ENCODE measurements around the gene C1orf198.
"Not testable (repeated sequence)": the region's sequence is repeated elsewhere in the genome, so short reads cannot be mapped to it uniquely, and the experiment has no call there.

Gene C1orf198

DNA sequence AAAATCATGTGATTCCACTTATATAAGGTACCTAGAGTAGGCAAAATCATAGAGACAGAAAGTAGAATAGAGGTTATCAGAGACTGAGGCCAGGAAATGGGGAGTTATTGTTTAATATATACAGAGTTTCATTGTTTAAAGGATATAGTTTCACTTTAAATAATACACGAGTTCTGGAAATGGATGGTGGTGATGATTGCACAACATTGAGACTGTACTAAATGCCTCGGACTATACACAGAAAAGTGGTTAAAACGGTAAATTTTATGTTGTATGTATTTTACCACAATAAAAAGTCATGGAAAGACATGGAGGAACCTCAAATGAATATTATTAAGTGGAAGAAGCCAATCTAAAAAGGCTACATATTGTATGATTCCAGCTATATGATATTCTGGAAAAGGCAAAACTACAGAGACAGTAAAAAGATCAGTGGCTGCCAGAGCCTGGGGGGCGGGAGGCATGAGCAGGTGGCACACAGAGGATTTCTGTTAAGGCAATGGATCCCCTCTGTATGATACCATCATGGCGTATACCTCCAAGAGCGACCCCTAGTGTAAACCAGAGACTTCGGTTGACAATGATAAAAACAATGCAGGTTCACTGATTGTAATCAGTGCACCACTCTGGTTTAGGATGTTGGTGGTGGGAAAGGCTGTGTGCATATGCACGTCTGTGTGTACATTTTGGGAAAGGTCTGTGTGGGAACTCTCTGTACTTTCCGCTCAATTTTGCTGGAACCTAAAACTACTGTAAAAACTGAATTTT lies 7.5 kb downstream of the C1orf198 start:
- no peak for DNase-seq (ENCODE audit: low spot score)

DNA sequence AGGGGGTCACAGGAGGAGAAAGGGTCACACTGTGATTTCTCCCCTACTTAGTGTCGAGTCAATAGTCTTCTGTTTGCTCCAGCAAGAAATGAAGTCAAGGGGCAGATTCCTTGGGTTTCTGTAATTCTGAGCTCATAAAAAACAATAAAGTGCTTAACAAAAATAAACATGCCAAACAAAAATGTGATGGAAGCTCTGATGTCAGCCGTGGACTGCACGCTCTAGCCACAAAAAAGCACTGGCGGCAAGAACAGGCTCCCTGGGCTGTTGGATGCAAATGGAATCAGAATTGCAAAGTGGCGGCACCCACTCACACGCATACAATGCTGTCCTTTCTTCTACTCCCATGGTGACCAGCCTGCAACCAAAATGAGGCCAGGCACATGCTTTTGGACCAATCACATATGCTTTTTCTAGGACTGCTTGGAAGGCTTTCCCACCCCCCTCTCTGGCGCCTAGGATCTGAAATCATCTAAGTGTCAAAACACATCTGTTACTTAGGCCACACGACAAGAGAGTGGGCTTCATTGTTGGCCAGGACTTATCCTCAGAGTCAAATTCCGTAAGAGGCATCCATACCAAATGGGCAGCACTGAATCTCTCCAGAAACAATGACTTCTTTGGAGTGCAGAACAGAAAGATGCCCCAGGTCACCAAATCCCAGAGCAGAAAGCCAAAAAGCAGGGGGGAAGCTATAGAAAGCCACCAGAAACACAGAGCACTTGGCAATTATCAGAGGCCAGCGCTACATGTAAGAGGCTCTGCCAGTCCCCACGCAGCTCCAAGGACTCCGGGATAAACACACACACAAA lies 9.2 kb downstream of the C1orf198 start:
- DNase-seq (ENCODE audit: low spot score): peak; percentile 63

DNA sequence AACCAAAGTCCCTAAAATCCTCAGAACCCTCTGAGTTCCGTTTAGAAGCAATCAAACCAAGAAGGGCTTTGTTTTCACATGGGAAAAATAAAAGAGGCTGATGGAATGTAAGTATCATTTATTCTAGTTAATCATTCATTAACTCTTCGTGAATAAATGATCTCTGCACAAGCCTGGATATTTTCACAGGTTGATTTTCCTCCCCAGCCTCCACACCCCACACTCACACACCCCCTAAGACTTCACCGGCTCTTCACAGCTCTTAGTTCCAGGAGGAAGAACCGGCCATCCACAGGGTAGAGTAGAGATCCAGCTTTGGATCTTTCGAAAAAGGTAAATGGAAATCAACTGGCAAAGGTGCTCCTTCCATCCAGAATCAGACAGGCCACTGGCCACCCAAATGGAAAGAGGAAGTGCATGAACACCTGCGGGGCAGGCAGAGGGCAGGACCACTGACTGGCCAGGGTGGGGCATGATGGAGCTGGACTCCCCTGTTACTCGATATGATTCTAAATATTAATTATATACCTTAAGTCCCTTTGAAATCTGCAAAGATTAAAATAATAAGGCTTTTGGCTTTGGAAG lies 10.0 kb downstream of the C1orf198 start:
- no peak for DNase-seq (ENCODE audit: low spot score)

DNA sequence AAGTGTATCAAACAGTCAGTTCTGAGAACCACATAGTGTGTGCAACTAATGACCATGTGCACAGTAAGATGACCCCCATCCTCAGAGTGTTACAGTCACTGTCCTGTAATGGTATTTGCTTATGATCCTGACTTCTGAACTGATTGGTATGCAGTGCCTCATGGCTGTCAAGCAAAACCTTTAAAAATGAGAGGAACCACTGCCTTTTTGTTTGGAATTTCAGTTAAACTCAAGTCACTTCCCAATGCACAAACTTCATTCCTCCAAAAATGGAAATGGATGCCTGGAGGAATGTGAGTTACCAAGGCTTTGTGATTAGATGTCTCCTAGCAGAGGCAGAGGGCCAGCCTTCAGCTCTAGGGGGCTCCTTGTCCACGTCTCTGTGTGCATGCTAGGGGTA lies 10.5 kb downstream of the C1orf198 start:
- no peak for DNase-seq (ENCODE audit: low spot score)

DNA sequence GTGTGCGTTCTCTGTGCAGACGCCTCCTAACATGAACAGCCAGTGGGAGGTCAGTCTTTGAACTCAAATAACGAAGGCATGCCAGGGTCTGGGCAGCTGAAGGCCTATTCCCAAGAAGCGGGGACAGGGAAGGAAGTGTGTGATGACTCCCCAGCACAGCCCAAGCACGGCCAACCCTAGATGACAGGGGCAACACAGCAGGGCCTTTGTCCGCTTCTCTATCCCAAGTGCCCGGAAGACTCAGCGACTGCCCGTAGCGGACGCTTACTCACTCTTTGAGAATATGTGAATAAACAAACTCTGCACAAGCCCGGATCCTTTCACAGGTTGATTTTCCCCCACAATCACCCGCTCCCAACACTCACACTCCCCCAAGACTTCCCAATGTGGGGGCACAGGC lies 11.2 kb downstream of the C1orf198 start:
- no peak for DNase-seq (ENCODE audit: low spot score)

DNA sequence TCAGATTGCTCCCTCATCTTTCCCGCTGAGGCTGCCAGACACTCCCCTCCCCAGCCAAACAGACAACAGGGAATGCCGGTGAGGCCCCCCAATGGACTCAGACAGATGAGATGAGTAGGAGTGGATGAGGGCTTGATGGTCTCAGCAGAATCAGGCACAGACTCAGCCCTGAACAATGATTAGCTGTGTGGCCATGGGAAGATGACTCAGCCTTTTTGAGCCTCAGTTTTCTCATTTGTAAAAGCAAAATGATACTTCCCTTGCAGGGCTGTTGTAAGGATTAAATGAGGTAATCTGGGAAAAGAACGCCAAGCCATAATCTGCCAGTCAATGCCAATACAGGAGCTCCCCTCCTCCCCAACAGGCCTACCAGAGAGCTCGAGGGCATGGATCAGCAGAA lies 12.4 kb downstream of the C1orf198 start:
- DNase-seq (ENCODE audit: low spot score): no peak

DNA sequence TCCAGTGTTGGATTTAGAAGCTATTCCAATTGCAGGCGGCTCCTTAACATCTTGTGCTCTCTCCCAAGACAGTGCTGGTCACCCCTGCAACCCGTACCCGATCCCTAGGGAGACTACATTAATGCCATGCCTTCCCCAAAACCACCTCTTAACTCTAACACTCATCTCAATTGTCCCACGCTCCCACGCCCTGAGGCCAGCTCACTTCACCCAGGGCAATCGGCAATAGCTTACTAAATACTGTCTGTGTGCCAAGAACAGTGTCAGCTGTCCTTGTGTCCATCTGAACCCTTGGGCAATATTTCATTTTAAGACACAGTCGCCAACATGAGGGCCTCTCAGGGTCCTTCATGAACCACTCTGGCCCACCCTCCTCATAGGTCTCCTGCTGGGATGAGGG lies 13.9 kb downstream of the C1orf198 start:
- no peak for DNase-seq (ENCODE audit: low spot score)

DNA sequence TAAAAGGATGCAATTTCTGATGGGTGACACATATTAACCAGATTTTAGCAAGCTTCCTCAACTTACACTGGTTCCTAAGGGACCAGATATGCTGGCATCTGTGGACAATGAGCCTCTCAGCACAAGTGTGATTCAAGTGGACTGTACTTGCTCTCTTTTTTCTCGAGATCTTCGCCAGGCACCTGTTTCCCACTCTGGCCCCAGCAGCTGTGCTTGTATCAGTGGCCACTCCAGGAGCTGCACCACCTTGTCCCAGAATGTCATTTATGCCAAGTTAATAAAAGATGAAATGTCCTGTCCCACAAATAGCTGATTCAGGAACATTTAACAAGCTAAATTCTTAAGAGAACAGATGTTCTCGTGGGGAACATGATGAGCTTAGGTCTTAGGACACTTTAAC lies 14.6 kb downstream of the C1orf198 start:
- DNase-seq (ENCODE audit: low spot score): no peak

DNA sequence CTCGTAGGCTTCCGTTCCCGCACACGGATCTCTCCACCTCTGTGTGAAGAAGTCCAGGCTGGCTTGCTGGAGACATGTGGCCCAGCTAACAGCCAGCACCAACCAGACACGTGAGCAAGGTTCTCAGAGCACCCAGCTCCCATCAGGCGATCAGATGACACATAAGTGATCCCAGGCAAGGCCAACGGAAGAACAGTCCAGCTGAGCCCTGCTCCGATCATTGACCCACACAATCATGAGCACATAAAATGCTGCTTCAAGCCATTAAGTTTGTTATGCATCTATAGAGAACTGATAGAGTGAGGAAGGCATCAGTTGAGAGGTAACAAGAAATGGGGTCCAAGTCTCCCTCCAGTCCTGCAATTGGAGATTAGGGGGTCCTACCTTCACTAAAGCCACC lies 15.4 kb downstream of the C1orf198 start:
- DNase-seq (ENCODE audit: low spot score): no peak

DNA sequence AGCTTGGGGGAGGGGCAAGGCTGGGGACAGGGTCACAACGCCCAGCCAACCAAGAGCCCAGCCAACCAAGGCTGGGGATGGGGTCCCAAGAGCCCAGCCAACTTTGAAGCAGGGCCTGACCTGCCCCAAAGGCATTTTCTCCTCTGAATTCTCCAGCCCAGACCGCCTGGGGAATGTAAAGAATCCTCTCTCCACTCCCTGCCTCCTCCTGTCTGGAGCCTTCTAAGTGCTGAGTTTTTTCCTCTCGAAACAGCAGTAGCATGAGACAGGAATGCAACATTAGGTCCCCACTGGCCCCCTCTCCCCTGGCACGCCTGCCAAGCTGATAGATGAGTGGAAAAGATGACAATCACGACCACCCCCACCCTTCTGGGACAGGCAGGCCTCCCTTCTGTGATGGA lies 17.0 kb downstream of the C1orf198 start:
- peak; percentile 44 for DNase-seq (ENCODE audit: low spot score)

DNA sequence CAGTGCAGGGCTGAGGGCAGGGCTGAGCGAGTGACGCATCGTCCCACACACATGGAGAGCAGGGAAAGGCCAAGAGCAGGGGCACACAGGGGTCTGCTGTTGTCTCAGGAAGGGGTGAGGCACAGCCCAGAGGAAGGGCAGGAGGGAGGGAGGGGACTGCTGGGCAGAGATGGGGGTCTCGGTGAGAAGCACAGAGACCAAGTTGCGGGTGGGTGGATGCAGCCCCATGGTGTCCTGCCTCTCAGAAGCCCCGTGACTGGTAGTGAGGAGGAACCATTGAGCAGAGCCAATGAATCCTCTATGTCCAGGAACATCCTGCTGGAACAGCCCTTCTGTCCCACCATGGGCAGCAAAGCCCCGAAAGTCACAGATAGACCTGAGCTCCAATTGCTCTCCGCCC lies 17.8 kb downstream of the C1orf198 start:
- DNase-seq (ENCODE audit: low spot score): no peak

DNA sequence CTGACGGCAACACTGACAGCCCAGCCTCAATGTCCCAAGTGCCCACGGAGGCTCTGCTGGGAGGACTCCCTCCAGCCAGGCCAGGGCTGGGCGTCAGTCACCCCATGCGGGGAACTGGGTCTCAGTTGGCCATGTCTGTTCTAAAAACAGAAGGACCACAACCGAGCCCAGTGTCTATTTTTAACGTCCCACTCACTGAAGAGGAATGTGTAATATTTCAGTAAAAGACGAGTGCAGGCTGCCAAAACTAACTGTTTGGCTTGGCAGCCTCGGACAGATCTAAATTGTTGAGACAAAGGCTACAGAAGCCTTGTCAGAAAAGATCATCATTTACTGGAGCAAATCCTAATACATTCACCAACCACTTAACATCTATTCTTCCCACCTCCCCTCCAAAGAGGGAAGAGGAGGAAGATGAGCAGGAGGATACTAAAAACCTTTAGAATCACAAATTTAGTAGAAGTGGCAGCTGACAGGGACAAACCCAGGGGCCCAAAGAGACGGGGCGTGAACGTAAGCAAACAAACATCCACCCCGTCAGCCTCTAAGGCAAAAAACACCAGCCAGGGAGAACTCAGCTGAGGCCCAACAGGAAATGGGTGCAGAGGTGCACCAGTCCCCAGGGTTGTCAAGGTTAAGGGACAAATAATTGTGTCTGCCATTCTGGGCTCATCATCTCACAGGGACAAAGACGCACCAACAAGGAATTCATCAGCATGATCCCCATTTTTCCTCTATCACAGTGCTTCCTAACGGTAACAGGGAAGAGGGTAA lies 18.7 kb downstream of the C1orf198 start:
- peak; percentile 81 for DNase-seq (ENCODE audit: low spot score)

DNA sequence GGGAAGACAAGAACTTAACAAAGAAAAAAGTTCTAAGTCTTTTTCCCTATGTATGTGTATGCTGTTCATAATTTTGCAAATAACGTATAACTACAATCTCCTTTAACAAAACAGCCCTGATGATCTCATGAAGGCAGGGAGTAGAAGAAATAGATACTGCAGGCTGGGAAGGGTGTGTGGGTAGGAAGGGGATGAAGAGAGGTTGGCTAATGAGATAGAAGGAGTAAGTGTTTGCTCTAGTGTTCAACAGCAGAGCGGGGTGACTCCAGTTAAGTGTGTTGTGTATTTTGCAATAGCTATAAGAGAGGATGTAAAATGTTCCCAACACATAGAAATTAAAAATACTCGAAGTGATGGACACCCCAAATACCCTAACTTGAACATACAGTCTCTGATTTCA lies 20.1 kb downstream of the C1orf198 start:
- no peak for DNase-seq (ENCODE audit: low spot score)

DNA sequence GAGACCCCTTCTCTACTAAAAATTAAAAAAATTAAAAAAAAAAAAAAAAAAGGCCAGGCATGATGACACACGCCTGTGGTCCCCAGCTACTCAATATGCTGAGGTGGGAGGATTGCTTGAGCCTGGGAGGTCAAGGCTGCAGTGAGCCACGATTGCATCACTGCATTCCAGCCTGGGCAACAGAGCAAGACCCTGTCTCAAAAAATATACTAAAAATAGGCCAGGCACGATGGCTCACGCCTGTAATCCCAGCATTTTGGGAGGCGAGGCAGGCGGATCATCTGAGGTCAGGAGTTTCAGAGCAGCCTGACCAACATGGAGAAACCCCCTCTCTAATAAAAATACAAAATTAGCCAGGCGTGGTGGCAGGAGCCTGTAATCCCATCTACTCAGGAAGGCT lies 23.1 kb downstream of the C1orf198 start:
- not testable (repeated sequence) for DNase-seq (ENCODE audit: low spot score)

DNA sequence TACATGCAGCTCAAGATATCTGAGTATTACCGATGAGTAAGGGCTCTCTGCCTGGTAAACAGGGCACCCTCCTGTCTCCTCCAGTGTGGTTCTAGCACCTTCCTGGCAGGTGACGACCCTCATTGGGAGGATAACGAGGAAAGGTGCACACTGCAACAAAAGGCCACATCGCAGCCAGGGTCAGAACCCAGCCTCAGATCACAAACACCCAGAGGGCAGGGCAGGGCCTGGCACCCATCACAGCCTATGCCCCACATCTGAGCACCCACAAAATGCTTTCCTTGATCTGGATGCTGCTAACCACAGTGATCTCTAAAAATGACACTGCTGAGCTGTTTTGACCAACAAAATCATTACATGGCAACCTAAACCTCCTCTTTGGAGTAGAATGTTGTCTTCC lies 23.8 kb downstream of the C1orf198 start:
- DNase-seq (ENCODE audit: low spot score): no peak

DNA sequence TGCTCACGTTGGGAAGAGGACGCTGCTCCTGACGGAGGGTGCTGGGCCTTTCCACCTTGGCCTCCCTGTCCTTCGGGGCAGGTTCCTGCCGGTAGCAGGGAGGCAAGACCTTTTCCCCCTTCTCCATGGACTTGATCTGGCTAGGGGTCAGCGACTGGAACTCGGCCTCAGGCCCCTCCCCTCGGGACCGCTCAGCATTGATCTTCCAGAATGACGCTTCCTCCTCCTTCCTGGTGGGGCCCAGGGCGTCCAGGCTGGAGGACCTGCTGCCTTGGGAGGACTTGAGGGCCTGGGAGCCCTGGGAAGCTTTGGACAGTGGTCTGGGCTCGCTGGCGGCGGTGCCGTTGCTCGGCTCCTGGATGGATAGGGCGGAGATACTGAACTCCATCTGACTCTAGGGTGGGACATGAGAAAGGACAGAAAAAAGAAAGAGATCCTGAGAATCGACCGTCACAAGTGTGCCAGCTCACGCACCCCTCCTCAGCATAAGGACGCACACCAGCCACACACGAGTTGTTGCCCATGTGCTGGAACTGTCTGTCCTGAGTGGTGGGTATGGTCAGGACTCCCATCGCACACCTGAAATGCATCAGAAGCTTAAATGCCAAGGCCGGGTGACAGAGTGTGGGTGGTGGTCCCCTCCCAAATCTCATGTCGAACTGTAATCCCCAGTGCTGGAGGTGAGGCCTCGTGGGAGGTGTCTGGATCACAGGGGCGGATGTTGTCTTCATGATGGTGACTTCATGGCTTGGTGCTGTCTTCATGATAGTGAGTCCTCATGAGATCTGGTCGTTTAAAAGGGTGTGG lies 24.6 kb downstream of the C1orf198 start:
- DNase-seq (ENCODE audit: low spot score): no peak

DNA sequence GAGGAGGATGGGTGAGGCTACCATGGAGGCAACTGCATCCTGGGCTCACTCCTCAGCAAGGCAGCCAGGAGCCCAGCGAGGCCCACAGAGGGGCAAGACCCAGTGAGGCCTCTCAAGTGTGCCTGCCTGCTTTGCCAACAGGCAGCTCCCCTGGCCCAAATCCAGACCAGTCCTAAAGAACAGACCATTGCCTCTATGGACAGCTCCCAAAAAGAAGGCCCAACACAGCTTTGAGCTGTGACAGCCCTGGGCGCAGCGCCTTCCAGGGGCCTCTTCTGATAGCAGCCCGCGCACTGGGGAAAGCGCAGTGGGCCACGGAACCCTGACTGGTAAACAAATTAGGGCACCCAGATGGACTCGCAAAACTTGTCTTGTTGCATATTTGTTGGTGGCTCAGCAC lies 25.5 kb downstream of the C1orf198 start:
- DNase-seq (ENCODE audit: low spot score): no peak

DNA sequence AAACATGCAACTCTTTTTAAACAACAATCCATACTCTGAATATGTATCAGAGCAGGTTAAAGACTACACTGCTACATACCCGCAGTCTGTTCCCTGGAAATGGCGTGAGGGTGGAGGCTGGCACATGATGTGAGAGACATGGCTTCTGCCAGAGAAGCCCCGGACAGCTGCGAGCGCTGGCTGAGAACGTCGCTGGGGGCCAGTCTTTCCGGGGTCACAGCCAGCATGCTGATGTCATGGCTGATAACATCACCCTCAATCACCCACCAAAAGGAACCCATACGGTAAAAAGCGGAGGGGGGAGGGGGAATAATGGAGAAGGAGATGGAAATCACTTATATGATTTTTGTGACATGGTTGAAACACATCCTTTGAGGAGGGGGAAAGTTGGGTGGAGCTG lies 29.1 kb downstream of the C1orf198 start:
- no peak for DNase-seq (ENCODE audit: low spot score)

DNA sequence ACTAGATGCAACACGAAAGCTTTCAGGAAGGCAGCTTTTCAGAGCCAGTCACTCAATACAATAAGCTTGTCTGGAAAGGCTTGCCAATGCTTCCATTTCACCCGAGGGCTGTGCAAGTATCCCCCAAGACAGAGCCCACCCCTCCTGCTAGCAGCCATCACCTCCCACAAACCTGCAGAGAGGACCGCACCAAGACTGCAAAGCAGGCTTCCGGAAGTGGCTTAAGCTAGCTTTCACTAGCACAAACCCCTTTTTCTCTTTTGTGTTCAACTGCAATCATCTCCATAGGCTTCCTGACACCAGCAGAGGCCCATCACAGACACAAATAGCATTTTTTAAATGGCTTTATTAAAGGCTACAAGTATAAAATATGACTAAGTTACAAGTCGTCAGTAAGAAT lies 31.5 kb downstream of the C1orf198 start:
- DNase-seq (ENCODE audit: low spot score): no peak

DNA sequence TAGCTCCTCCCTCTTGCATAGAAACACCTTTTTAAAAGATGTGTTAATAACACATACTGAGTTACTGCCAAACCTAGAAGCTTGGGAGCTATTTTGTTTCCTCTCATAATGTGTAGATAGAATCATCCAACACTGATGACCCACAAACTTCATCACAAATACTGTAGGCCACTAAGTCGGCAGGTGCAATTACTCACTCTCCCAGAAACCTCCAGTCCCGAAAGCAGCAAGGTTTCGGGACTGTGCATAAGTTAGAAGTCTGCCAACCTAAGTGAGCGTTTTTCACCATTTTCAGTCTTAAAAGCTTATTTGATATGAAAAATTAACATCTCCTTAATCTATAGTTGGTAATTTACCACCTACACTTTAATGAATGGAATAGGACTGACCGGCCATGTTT lies 32.0 kb downstream of the C1orf198 start:
- DNase-seq (ENCODE audit: low spot score): no peak

DNA sequence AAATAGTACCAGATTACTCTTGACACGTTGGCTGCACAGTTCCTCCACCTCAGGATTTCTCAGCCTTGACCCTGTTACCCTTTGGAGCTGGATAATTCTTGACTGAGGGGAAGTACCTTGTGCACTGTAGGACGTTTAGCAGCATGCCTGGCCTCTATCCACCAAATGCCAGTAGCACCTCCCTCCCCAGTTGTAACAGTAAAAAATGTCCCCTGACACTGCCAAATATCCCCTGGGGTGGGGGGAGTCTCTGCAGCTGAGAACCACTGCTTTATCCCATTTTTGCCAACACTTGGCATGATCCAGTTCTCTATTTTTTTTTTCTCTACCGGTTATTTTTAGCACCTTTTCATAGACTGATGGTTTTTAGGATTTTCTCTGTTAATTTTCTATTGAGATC lies 34.0 kb downstream of the C1orf198 start:
- no peak for DNase-seq (ENCODE audit: low spot score)

DNA sequence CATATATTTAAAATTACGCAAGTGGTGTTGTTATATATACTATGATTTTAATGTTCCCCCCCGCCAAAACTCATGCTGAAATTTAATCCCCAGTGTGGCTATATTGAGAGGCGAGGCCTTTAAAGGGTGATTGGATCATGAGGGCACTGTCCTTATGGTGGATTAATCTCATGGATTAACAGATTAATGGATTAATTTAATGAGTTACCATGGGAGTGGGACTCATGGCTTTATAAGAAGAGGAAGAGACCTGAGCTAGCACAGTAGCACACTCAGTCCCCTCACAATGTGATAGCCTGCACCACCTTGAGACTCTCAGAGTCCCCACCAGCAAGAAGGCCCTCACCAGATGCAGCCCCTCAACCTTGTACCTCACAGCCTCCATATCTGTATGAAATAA lies 34.8 kb downstream of the C1orf198 start:
- no peak for DNase-seq (ENCODE audit: low spot score)

Measured in AG08396 (cell line).